ENCODE measurements around the gene CALY.
"Not testable (repeated sequence)": the region's sequence is repeated elsewhere in the genome, so short reads cannot be mapped to it uniquely, and the experiment has no call there.

Gene CALY

GRCh38 chr10:133376183-133376582 lies 39.5 kb upstream of the CALY start:
- H3K4me1 ChIP-seq (ENCODE audit: control insufficient read depth, insufficient read depth, low read length); H3K36me3 ChIP-seq (ENCODE audit: control insufficient read depth, insufficient read depth, low read length); H3K4me3 ChIP-seq (ENCODE audit: low read depth, low read length); H3K9ac ChIP-seq (ENCODE audit: low read depth, low read length); H3K9me3 ChIP-seq (ENCODE audit: control insufficient read depth, insufficient read depth, low read length): not testable (repeated sequence)
- peaks cover 62% of the 10 kb centered on the region for H3K27me3 ChIP-seq (ENCODE audit: control insufficient read depth, insufficient read depth, low read length)

DNA sequence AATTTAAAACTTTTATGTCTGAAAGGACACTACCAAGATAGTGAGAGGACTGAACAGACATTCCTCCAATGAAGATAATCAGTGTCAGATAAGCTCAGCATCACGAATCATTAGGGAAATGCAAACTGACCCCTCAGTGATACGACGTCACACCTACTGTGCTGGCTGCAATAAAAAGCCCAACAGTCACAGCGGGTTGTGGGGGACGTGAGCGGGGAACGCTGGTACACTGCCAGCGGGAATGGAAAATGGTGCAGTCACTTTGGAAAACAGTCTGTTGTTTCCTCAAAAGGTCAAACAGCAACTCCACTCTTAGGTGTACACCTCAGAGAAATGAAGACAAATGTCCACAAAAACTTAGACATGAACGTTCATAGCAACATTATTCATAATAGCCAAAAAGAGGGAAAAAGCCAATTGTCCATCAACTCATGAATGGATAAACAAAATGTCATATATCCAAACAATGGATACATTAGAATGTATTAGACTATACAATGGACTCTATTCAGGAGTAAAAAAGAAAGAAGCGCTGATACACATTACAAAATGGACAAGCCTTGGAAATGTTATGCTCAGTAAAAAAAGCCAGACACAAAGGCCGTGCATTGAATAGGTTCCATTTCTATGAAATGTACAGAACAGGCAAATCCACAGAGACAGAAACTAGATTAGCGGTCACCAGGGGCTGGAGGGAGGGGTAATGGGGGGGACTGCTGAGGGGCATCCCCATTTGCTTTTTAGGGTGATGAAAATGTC lies 38.8 kb upstream of the CALY start:
- Histone ChIP-seq H3K27me3 (ENCODE audit: control insufficient read depth, insufficient read depth, low read length) (peaks cover 57% of the 10 kb centered on the region), H3K9ac (ENCODE audit: low read depth, low read length) (no peak overlapping the region), H3K4me3 (ENCODE audit: low read depth, low read length) (no peak overlapping the region), H3K4me1 (ENCODE audit: control insufficient read depth, insufficient read depth, low read length) (no peaks in the 10 kb centered on the region), H3K9me3 (ENCODE audit: control insufficient read depth, insufficient read depth, low read length) (no peaks in the 10 kb centered on the region), H3K36me3 (ENCODE audit: control insufficient read depth, insufficient read depth, low read length) (peaks cover 7% of the 10 kb centered on the region)

GRCh38 chr10:133373174-133374090 lies 36.7 kb upstream of the CALY start, which contains the start of gene ECHS1:
Gene ECHS1 (minus strand): TSS chr10:133373354. CDS start chr10:133373333, 21 bp downstream.
- Histone ChIP-seq H3K4me3 (ENCODE audit: low read depth, low read length) (peak within 1 kb of the TSS; percentile 74), H3K36me3 (ENCODE audit: control insufficient read depth, insufficient read depth, low read length) (peaks cover 22% of the 10 kb centered on the region), H3K27me3 (ENCODE audit: control insufficient read depth, insufficient read depth, low read length) (peaks cover 45% of the 10 kb centered on the region), H3K9ac (ENCODE audit: low read depth, low read length) (no peak within 1 kb of the TSS), H3K9me3 (ENCODE audit: control insufficient read depth, insufficient read depth, low read length) (no peaks in the 10 kb centered on the region), H3K4me1 (ENCODE audit: control insufficient read depth, insufficient read depth, low read length) (no peaks in the 10 kb centered on the region)

- no peaks in the 10 kb centered on the region for H3K4me1 ChIP-seq (ENCODE audit: control insufficient read depth, insufficient read depth, low read length)
- peaks cover 36% of the 10 kb centered on the region for H3K27me3 ChIP-seq (ENCODE audit: control insufficient read depth, insufficient read depth, low read length)
- H3K9ac ChIP-seq (ENCODE audit: low read depth, low read length): no peak overlapping the region
- H3K36me3 ChIP-seq (ENCODE audit: control insufficient read depth, insufficient read depth, low read length): peaks cover 22% of the 10 kb centered on the region
- H3K9me3 ChIP-seq (ENCODE audit: control insufficient read depth, insufficient read depth, low read length): no peaks in the 10 kb centered on the region
- H3K4me3 ChIP-seq (ENCODE audit: low read depth, low read length): peak overlapping the region; percentile 18
These were observed 35.8 kb upstream of the CALY start for GRCh38 chr10:133372507-133372906.

DNA sequence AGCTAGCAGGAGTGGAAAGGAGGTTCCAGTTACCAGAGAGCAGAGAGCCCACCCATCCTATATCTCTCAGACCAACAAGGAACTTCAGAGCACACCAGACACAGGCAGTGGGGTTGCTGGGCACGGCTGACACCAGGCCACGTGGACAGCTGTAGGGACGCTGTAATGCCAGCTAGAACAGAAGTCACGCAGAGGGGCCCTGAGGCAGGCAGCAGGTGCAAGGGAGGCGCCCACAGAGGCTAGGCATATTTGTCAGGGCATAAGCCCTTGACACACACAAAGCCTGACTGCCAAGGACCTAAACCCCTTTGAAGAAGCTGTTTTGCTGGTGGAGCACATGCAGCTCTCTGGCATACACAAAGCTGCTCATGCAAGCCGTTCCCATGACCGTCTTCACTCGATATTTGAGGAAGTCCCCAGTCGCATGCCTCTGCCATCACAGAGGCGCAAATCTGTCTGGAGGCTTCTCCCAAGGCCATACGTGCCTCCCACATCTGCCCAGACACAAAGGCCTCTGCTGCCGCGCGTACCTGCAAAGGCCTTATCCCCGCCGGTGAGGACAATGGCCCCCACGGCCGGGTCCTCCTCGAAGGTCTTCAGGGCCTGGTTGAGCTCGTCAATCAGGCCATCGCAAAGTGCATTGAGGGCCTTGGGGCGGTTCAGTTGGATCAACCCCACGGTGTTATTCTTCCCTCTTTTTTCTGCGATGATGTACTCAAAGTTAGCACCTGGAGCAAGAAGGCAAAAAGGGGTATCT lies 33.5 kb upstream of the CALY start:
- H3K4me1 ChIP-seq (ENCODE audit: control insufficient read depth, insufficient read depth, low read length): no peaks in the 10 kb centered on the region
- no peaks in the 10 kb centered on the region for H3K9me3 ChIP-seq (ENCODE audit: control insufficient read depth, insufficient read depth, low read length)
- H3K9ac ChIP-seq (ENCODE audit: low read depth, low read length): no peak overlapping the region
- H3K4me3 ChIP-seq (ENCODE audit: low read depth, low read length): no peak overlapping the region
- H3K36me3 ChIP-seq (ENCODE audit: control insufficient read depth, insufficient read depth, low read length): peaks cover 39% of the 10 kb centered on the region
- peaks cover 13% of the 10 kb centered on the region for H3K27me3 ChIP-seq (ENCODE audit: control insufficient read depth, insufficient read depth, low read length)

DNA sequence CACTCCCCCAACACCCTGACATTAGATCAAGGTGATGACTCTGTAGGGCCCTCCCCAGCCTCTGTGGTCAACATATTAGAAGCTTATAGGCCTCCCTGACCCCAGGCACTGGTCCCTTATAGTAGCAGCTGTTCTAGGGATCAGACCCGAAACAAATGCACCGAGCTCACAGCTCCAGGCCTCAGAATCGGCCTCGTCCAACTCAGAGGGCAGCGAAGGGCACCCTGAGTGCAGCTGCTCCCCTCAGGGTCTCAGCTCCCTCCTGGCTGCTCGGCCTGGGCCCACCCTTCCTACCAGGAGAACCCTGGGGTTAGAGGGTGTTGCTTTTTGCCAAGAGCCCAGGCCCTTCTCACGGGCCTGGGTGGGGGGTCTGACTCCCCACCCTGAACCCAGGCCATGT lies 31.5 kb upstream of the CALY start:
- no peaks in the 10 kb centered on the region for H3K9me3 ChIP-seq (ENCODE audit: control insufficient read depth, insufficient read depth, low read length)
- no peak overlapping the region for H3K4me3 ChIP-seq (ENCODE audit: low read depth, low read length)
- no peaks in the 10 kb centered on the region for H3K4me1 ChIP-seq (ENCODE audit: control insufficient read depth, insufficient read depth, low read length)
- H3K27me3 ChIP-seq (ENCODE audit: control insufficient read depth, insufficient read depth, low read length): no peaks in the 10 kb centered on the region
- peaks cover 48% of the 10 kb centered on the region for H3K36me3 ChIP-seq (ENCODE audit: control insufficient read depth, insufficient read depth, low read length)
- H3K9ac ChIP-seq (ENCODE audit: low read depth, low read length): no peak overlapping the region

- H3K27me3 ChIP-seq (ENCODE audit: control insufficient read depth, insufficient read depth, low read length); H3K9me3 ChIP-seq (ENCODE audit: control insufficient read depth, insufficient read depth, low read length); H3K4me1 ChIP-seq (ENCODE audit: control insufficient read depth, insufficient read depth, low read length); H3K4me3 ChIP-seq (ENCODE audit: low read depth, low read length); H3K9ac ChIP-seq (ENCODE audit: low read depth, low read length): not testable (repeated sequence)
- H3K36me3 ChIP-seq (ENCODE audit: control insufficient read depth, insufficient read depth, low read length): peaks cover 55% of the 10 kb centered on the region
These were observed 30.8 kb upstream of the CALY start for GRCh38 chr10:133367461-133367860.

- peaks cover 58% of the 10 kb centered on the region for H3K36me3 ChIP-seq (ENCODE audit: control insufficient read depth, insufficient read depth, low read length)
- H3K27me3 ChIP-seq (ENCODE audit: control insufficient read depth, insufficient read depth, low read length): no peaks in the 10 kb centered on the region
- no peak overlapping the region for H3K4me3 ChIP-seq (ENCODE audit: low read depth, low read length)
- no peak overlapping the region for H3K9ac ChIP-seq (ENCODE audit: low read depth, low read length)
- H3K9me3 ChIP-seq (ENCODE audit: control insufficient read depth, insufficient read depth, low read length): no peaks in the 10 kb centered on the region
- no peaks in the 10 kb centered on the region for H3K4me1 ChIP-seq (ENCODE audit: control insufficient read depth, insufficient read depth, low read length)
These were observed 30.1 kb upstream of the CALY start for GRCh38 chr10:133366751-133367150.

GRCh38 chr10:133366130-133366478 lies 29.4 kb upstream of the CALY start:
- Histone ChIP-seq H3K4me3 (ENCODE audit: low read depth, low read length) (no peak overlapping the region), H3K9me3 (ENCODE audit: control insufficient read depth, insufficient read depth, low read length) (no peaks in the 10 kb centered on the region), H3K36me3 (ENCODE audit: control insufficient read depth, insufficient read depth, low read length) (peaks cover 52% of the 10 kb centered on the region), H3K9ac (ENCODE audit: low read depth, low read length) (no peak overlapping the region), H3K4me1 (ENCODE audit: control insufficient read depth, insufficient read depth, low read length) (no peaks in the 10 kb centered on the region), H3K27me3 (ENCODE audit: control insufficient read depth, insufficient read depth, low read length) (no peaks in the 10 kb centered on the region)

- no peak overlapping the region for H3K4me3 ChIP-seq (ENCODE audit: low read depth, low read length)
- no peaks in the 10 kb centered on the region for H3K4me1 ChIP-seq (ENCODE audit: control insufficient read depth, insufficient read depth, low read length)
- H3K9ac ChIP-seq (ENCODE audit: low read depth, low read length): no peak overlapping the region
- H3K9me3 ChIP-seq (ENCODE audit: control insufficient read depth, insufficient read depth, low read length): no peaks in the 10 kb centered on the region
- H3K27me3 ChIP-seq (ENCODE audit: control insufficient read depth, insufficient read depth, low read length): no peaks in the 10 kb centered on the region
- peaks cover 52% of the 10 kb centered on the region for H3K36me3 ChIP-seq (ENCODE audit: control insufficient read depth, insufficient read depth, low read length)
These were observed 28.9 kb upstream of the CALY start for GRCh38 chr10:133365461-133366129.
